Adrenal gland (tissue), 12 donors: Measurements from ENCODE around the gene RAMP3. TPM values are rescaled to one million over a fixed set of nuclear protein-coding genes. Genes with fewer than 3 reads are reported as not detected.

Source experiments
- DNase-seq, 7 donors: peaks; one replicate each; pipeline ENCODE4 v3.0.0-alpha.2; 2019 to 2020
- H3K27ac ChIP-seq, 5 donors: fragments of 200-600 bp; sonication (generic) in 4 of 5; 1 replicate in 3 of 5; 2 replicates in 2 of 5; pipeline versions ENCODE4 v1.5.1 to v1.8.0; 2016 to 2020; ENCODE audit warnings: mild to moderate bottlenecking in 1 of 5
- H3K27me3 ChIP-seq: fragments of 200-600 bp; 2 replicates; pipeline ENCODE4 v1.8.0; 2021
- H3K36me3 ChIP-seq, 2 donors: fragments of 200-600 bp; replicated peaks in 1 of 2; 1 replicate in 1 of 2; 2 replicates in 1 of 2; pipeline versions ENCODE4 v1.5.1 to v1.8.0; 2018 to 2022
- H3K4me1 ChIP-seq, 2 donors: fragments of 200-600 bp; replicated peaks in 1 of 2; 1 replicate in 1 of 2; 2 replicates in 1 of 2; pipeline versions ENCODE4 v1.5.1 to v1.8.0; 2018 to 2021
- H3K4me3 ChIP-seq, 4 donors: fragments of 200-600 bp; sonication (generic) in 3 of 4; one replicate each; pipeline ENCODE4 v1.5.1; 2016 to 2018
- H3K9me3 ChIP-seq, 3 donors: fragments of 200-600 bp; sonication (generic) in 1 of 3; replicated peaks in 1 of 3; 1 replicate in 2 of 3; 2 replicates in 1 of 3; pipeline versions ENCODE4 v1.5.1 to v1.8.0; 2016 to 2021
- CTCF ChIP-seq, 6 experiments: fragments of 450-650 bp in 4 of 6; fragments of 200-600 bp in 2 of 6; sonication (generic) in 1 of 6; IDR thresholded peaks; 1 replicate in 5 of 6; 2 replicates in 1 of 6; pipeline versions ENCODE4 v1.5.1 to v1.8.0; 2016 to 2021; ENCODE audit warnings: antibody characterized with exemption in 6 of 6, mild to moderate bottlenecking in 2 of 6, moderate library complexity in 1 of 6
- POLR2A ChIP-seq, 2 donors: fragments of 450-650 bp; IDR thresholded peaks; one replicate each; pipeline ENCODE4 v1.6.1; 2017; ENCODE audit warnings: antibody characterized with exemption in 2 of 2, mild to moderate bottlenecking in 2 of 2, moderate library complexity in 1 of 2
- WGBS, 4 donors: extraction: QIAGEN DNeasy Blood & Tissue Kit in 2 of 4; methylation state at CpG; one replicate each; pipeline versions ENCODE4 v1.1.5 to v1.1.7; 2013 to 2017; 5-methylcytosine and 5-hydroxymethylcytosine counted together
- intact Hi-C, 2 donors: fragments of 100-400 bp; cut with DNase I; formaldehyde crosslinking; loops; one replicate each; pipeline versions ENCODE4 v1.14.1 to v1.15.0; 2022 to 2023
- polyA plus RNA-seq, 3 donors: library from polyadenylated mRNA; stranded (reverse); fragments of 200-250 nt in 2 of 3; fragments of 350-450 nt in 1 of 3; fragmentation: Illumina TruSeq in 1 of 3; extraction: RNeasy Lipid Tissue Mini Kit (QIAGEN cat#74804) in 1 of 3; gene quantifications; one replicate each; pipeline ENCODE4 v1.2.3, GENCODE V29; 2013 to 2014
- total RNA-seq, 9 donors: library from RNA; depleted of rRNA in 4 of 9; stranded (reverse); fragments of >200 nt in 4 of 9; fragments of 120-200 nt in 1 of 9; fragmentation: NEBNext Ultra II Directional in 1 of 9; extraction: Animal tissue kit (Norgen Biotek cat#: 25700) in 1 of 9; gene quantifications; one replicate each; pipeline versions ENCODE4 v1.1.0 to v1.2.4, GENCODE V29; 2013 to 2023
- donor health status: healthy with polysubstance abuse.
- donor health status: Bipolar disorder and iron deficiency.
- donor health status: DM: yes; HTN: yes; CAD: no.
- donor health status: DM: no; HTN: no; CAD: no.
- donor health status: DM: no; HTN: no; CAD: no.
- donor health status: DM: yes; HTN: yes; CAD: no.

The RAMP3 gene
- total and polyA plus RNA-seq, 12 donors, result 5.6 to 134 (median 43.0) TPM

- H3K27me3 ChIP-seq, result no peaks in the 10 kb centered on the region
- H3K27ac ChIP-seq, result no peak overlapping the region
- no peak overlapping the region for H3K4me3 ChIP-seq
- H3K9me3 ChIP-seq, result no peaks in the 10 kb centered on the region
- WGBS, 4 donors, result 85 to 89% (median 86%) methylated on average over 7 of the region's 7 CpGs
- H3K36me3 ChIP-seq, result no peaks in the 10 kb centered on the region
- H3K4me1 ChIP-seq, result no peaks in the 10 kb centered on the region
- TF ChIP-seq CTCF (IDR thresholded peaks at IDR 0.05), result no peak
- TF ChIP-seq POLR2A (IDR thresholded peaks at IDR 0.05), result no peak
- intact Hi-C loops, result no loop called here
- peak in 1 of 7 donors; percentile 25 for DNase-seq
Measured at GRCh38 chr7:45221896-45222604, 64.5 kb downstream of the RAMP3 start.

- no peaks in the 10 kb centered on the region for H3K27me3 ChIP-seq
- peak overlapping the region in 1 of 5 donors; percentile 44 for H3K27ac ChIP-seq
Measured at GRCh38 chr7:45223078-45223477, 65.5 kb downstream of the RAMP3 start.

GRCh38 chr7:45223728-45224630 is 66.4 kb downstream of the RAMP3 start:
- intact Hi-C loops, result no loop called here

More at GRCh38 chr7:45223078-45223477, 65.5 kb downstream of the RAMP3 start:
- H3K9me3 ChIP-seq, result no peaks in the 10 kb centered on the region
- peak in 2 of 7 donors; percentile 5 to 59 for DNase-seq
- intact Hi-C loops, result no loop called here
- no peaks in the 10 kb centered on the region for H3K4me1 ChIP-seq
- no peaks in the 10 kb centered on the region for H3K36me3 ChIP-seq
- H3K4me3 ChIP-seq, result no peak overlapping the region
- no peak for TF ChIP-seq POLR2A (IDR thresholded peaks at IDR 0.05)
- TF ChIP-seq CTCF (IDR thresholded peaks at IDR 0.05), result no peak

More at GRCh38 chr7:45223728-45224630, 66.4 kb downstream of the RAMP3 start:
- 83 to 100% (median 89%) methylated on average over 2 to 13 of the region's 13 CpGs for WGBS, 4 donors
- TF ChIP-seq POLR2A (IDR thresholded peaks at IDR 0.05) (no peak), CTCF (IDR thresholded peaks at IDR 0.05) (no peak)
- H3K9me3 ChIP-seq, result no peaks in the 10 kb centered on the region
- no peaks in the 10 kb centered on the region for H3K27me3 ChIP-seq
- no peaks in the 10 kb centered on the region for H3K4me1 ChIP-seq
- H3K4me3 ChIP-seq, result no peak overlapping the region
- no peaks in the 10 kb centered on the region for H3K36me3 ChIP-seq
- peak in 1 of 7 donors; percentile 31 for DNase-seq
- peak overlapping the region in 1 of 5 donors; percentile 66 for H3K27ac ChIP-seq
